ENCODE data around the gene TSR1. TPM values are rescaled to one million over a fixed set of nuclear protein-coding genes. Genes with fewer than 3 reads are reported as not detected.

The TSR1 gene
- polyA plus RNA-seq, 3 donors = 8.1 to 10.8 (median 9.3) TPM

GRCh38 chr17:2363318-2363717 lies 27.1 kb upstream of the TSR1 start:
- Histone ChIP-seq H2AFZ (ENCODE audit: insufficient read depth, low read depth, low read length, poor library complexity, severe bottlenecking) (no peak overlapping the region), H3K27me3 (ENCODE audit: control insufficient read depth in 2 of 2, insufficient read depth in 2 of 2, low read length in 2 of 2) (no peaks in the 10 kb centered on the region), H3K9ac (ENCODE audit: insufficient read depth, low read length, poor library complexity, severe bottlenecking) (no peak overlapping the region), H3K4me3 (replicated peaks in 1 of 3; ENCODE audit: low read depth in 2 of 3, low read length in 3 of 3) (no peak overlapping the region), H3K79me2 (ENCODE audit: insufficient read depth, low read length) (no peaks in the 10 kb centered on the region), H3K36me3 (replicated peaks in 1 of 2; ENCODE audit: control insufficient read depth in 1 of 2, insufficient read depth in 2 of 2, low read length in 2 of 2) (peaks cover 11 to 33% of the 10 kb centered on the region in 2 donors), H3K4me1 (ENCODE audit: control insufficient read depth in 1 of 2, insufficient read depth in 2 of 2, low read length in 2 of 2) (no peaks in the 10 kb centered on the region), H3K9me3 (replicated peaks in 1 of 2; ENCODE audit: control insufficient read depth in 1 of 2, insufficient read depth in 1 of 2, low read length in 2 of 2) (no peaks in the 10 kb centered on the region), H3K27ac (ENCODE audit: low read depth in 1 of 2, low read length in 2 of 2) (no peak overlapping the region), H4K20me1 (ENCODE audit: insufficient read depth, low read length) (no peaks in the 10 kb centered on the region), H3K4me2 (replicated peaks; ENCODE audit: extremely low read depth, low read length, poor library complexity, severe bottlenecking) (no peak overlapping the region)
- intact Hi-C loops (cut with micrococcal nuclease) = no loop called here
- Mint-ChIP-seq H3K27me3 (ENCODE audit: low read depth in 3 of 3) (peaks cover 0 to 4% (median 1%) of the 10 kb centered on the region in 3 donors), H3K4me3 (no peak overlapping the region), H3K4me1 (no peaks in the 10 kb centered on the region), H3K36me3 (peaks cover 33 to 49% of the 10 kb centered on the region in 2 donors), H3K9me3 (peaks cover 0 to 3% (median 0%) of the 10 kb centered on the region in 7 donors), H3K27ac (no peak overlapping the region)
- WGBS (ENCODE audit: insufficient coverage) = 97% methylated on average over 21 of the region's 21 CpGs
- TF ChIP-seq CTCF (IDR thresholded peaks at IDR 0.05) = no peak
- DNase-seq = no peak

- Mint-ChIP-seq H3K27ac (peak overlapping the region in 1 of 7 donors; percentile 40), H3K27me3 (ENCODE audit: low read depth in 3 of 3) (peaks cover 0 to 4% (median 3%) of the 10 kb centered on the region in 3 donors), H3K36me3 (peaks cover 32 to 46% of the 10 kb centered on the region in 2 donors), H3K4me1 (no peaks in the 10 kb centered on the region), H3K4me3 (no peak overlapping the region), H3K9me3 (peaks cover 0 to 3% (median 0%) of the 10 kb centered on the region in 7 donors)
- Histone ChIP-seq H3K27me3 (ENCODE audit: control insufficient read depth in 2 of 2, insufficient read depth in 2 of 2, low read length in 2 of 2) (no peaks in the 10 kb centered on the region), H4K20me1 (ENCODE audit: insufficient read depth, low read length) (no peaks in the 10 kb centered on the region), H3K4me1 (ENCODE audit: control insufficient read depth in 1 of 2, insufficient read depth in 2 of 2, low read length in 2 of 2) (no peaks in the 10 kb centered on the region), H3K79me2 (ENCODE audit: insufficient read depth, low read length) (no peaks in the 10 kb centered on the region), H3K36me3 (replicated peaks in 1 of 2; ENCODE audit: control insufficient read depth in 1 of 2, insufficient read depth in 2 of 2, low read length in 2 of 2) (peaks cover 11 to 33% of the 10 kb centered on the region in 2 donors), H3K9me3 (replicated peaks in 1 of 2; ENCODE audit: control insufficient read depth in 1 of 2, insufficient read depth in 1 of 2, low read length in 2 of 2) (no peaks in the 10 kb centered on the region), H3K27ac (ENCODE audit: low read depth in 1 of 2, low read length in 2 of 2) (no peak overlapping the region), H2AFZ (ENCODE audit: insufficient read depth, low read depth, low read length, poor library complexity, severe bottlenecking) (no peak overlapping the region), H3K9ac (ENCODE audit: insufficient read depth, low read length, poor library complexity, severe bottlenecking) (no peak overlapping the region), H3K4me2 (replicated peaks; ENCODE audit: extremely low read depth, low read length, poor library complexity, severe bottlenecking) (no peak overlapping the region), H3K4me3 (replicated peaks in 1 of 3; ENCODE audit: low read depth in 2 of 3, low read length in 3 of 3) (no peak overlapping the region)
- intact Hi-C loops (cut with micrococcal nuclease) = no loop called here
- no peak for DNase-seq
- WGBS (ENCODE audit: insufficient coverage) = 97% methylated on average over 12 of the region's 14 CpGs
- TF ChIP-seq CTCF (IDR thresholded peaks at IDR 0.05) = no peak
Observed at GRCh38 chr17:2362881-2363280, 26.6 kb upstream of the TSR1 start.

Measured in CD14-positive monocyte (primary cell).